IPS-NIHi7 (cell line): ENCODE measurements around the gene HIVEP3.

Experiments
- DNase-seq: peaks from one replicate; pipeline ENCODE4 v3.0.0; 2012; ENCODE audit warnings: mixed read lengths; ENCODE audit errors: extremely low spot score

The HIVEP3 gene

DNA sequence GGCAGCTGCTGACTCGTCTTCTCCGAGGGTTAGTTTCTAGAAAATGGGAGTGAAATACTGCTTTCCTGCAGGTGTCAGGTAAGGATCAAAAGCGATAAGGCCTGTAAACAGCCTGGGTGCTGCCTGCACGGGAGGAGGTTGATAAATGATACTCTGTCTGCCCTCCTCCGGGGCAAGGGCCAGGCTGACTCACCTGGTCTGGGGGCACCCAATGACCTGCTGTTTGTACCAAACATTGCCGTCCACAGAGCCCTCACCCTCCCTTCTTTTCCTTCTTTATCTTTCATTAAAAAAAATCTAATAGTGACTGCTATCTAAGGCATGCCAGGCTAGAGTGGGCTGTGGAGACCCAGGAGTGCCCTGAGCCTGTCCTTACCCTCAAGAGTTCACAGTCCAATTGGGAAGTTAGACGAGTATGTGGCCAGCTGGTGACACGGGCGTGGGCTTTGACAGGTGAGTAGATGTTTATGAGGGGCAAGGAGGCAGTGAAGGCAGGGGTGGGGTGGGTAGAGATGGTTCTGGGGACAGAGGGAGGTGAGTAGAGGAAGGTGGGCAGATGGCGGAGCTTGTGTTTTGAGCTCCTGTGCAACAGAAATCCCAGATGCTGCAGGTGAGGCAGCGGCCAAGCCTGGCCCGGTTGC is 450.5 kb downstream of the HIVEP3 start:
- DNase-seq, result no peak

DNA sequence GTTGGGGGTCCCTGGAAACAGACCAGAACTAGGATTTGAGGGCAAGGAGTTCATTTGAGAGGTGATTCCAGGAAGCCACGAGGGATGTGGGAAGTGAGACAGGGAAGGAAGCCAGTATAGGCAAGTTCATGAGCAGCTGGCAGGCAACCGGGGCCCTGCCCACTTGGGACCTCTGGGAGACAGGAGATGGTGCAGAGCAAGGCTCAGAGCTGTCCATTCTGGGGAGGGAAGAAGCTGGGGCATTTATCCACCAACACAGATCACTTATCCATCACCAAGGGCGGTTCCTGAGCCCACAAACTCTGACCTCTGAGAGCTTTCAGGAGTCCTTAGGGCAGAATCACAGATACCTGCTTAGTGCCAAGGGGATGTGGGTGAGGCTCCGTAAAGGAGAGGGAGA is 451.0 kb downstream of the HIVEP3 start:
- DNase-seq, result no peak

DNA sequence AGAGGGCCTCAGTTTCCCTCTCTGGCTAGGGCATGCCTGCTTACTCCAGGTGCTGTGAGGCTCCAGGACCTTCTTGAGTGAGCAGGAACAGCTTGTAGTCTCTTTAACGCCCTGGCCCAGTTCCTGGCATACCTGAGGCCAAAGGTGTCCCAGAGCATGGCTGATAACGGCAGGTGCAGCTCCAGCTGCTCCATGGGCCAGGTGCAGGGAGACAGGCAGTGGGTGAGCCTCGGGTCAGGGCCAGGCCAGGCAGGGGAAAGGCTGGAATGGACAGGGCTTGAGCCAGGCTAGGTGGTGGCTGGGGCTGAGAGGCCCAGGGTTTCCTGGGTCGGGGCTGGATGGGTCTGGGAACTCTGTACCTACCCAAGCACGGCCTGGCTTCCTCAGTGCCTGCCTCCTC is 452.6 kb downstream of the HIVEP3 start:
- no peak for DNase-seq

DNA sequence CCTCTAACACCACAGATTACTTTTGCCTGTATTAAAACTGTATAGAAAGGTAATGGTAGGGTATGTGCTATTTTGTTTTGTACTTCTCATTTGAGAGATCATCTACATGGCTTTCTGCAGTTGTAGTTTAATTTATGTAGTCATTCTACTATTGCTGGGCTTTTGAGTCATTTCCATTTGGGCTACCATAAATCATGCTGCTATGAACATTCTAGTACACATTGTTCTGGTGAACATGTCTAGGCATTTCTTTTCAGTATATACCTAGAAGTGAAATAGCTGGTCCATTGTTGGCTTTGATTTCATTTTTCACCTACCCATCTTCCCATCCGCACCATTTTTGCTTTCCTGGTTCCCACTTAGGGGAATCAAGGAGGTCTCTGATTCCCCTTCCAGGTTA is 453.0 kb downstream of the HIVEP3 start:
- DNase-seq, result no peak

DNA sequence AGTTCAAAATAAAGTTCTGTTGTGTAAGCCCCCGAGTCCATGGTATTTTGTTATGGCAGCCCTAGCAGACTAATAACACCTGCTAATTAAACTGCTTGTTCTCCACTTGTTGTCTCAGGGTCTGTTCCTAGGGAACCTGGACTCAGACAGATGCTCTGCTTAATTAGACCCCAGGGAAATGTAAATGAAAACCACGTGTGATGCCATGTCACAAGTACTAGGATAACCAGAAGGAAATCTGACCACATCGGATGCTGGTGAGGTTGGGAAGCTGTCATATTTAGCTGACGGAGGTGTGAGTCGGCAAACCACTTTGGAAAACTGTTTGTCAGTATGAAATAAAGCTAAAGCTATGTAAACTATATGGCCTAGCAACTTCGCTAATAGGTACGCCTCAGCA is 453.8 kb downstream of the HIVEP3 start:
- no peak for DNase-seq

DNA sequence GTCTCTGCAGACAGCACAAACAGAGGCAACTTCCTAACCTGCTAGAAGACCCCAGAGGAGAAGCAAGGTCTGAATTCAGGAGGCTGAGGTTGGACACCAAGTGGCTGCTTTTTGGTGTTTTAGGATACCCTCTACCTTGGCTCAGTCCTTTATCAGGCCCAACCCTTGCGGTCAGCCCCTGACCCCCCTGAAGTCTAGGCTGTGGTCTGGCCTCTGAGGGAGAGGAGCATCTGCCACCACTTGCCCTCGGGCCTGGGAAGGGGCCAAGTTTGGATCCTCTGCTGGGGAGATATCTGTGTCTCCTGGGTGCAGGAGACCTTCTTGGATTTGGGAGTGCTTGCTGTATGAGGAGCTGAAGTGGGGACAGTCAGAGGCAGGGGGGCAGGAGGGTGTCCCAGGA is 455.2 kb downstream of the HIVEP3 start:
- DNase-seq, result no peak

DNA sequence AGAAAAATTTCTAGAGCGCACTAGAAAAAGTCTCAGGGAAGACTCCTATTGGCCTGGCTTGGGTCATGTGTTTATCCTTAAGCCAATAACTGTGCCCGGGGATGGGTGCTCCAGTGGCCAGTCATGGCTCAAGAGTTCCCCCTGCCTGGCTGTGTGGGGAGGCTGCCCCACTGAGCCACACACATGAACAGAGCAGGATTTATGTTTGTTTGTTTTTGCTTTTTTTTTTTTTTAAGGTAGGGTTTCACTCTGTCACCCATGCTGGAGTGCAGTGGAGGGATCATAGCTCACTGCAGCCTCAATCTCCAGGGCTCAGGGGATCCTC is 456.1 kb downstream of the HIVEP3 start:
- DNase-seq, result no peak

DNA sequence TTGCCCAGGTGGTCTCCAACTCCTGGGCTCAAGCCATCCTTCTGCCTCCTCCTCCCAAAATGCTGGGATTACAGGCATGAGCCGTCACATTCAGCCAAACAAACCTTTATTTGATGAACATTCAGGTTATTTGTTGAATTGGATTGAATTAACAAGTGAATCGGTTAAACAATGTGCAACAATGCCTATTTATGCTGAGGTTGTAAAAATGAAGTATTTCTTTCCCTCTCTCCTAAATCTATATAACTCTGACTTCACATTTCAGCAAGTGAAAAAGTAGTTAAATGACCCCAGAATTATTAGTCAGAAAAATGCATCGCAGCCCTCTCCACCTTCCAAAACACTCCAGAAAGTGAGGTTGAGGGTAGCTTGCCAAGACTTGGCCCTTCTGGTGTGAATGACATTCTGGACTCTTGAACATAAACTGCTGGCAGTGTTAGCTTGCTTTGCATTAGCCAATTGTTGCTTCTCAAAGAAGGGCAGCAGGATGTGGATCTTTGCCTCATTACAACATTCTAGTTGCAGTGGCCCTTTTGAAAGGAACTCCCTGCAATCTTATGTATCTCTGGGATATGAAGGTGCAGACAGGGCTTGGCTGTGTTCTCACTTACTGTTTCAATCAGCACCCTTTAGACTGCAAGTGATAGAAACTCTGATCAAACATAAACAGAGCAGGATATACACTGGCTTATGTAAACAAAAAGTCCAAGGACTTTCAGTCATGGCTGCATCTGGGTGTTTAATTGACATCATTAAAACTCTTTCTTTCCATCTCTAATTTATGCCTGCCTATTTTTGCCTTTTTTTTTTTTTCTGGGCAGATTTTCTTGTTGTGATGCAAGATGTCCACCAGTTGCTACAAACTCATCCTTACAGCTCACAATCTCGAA is 456.7 kb downstream of the HIVEP3 start:
- DNase-seq, result no peak

DNA sequence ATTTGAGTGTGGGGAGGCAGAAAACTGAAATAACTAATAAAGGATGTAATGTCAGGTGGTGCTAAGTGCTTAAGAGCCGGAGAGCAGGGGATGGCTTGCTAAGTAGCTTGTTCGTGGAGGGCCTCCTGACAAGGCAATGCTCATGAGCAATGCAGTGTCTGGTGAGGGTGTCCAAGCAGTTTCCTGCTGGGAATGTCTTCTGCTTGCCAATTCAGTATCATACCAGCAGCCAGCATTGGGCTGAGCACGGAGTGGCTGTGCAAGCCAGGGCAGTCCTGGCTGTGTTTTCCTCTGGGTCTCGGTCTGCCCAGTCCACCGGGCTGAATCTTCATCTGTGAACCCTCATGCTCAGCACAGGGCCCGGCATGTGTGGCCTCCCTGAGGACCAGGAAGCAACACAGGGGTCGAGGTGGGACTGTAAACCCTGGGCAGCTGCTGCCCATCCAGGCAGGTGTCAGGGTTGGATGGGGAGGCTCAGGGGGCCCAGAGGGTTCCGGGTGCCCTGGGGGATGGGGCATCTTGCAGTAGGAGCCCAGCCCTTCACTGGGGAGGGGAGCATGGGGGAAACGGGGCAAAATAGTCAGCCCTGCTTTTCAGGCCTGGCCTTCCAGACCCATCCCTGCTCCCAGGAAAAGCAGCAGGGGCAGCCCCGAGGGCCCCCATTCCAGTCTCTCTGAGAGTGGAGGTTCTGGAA is 461.7 kb downstream of the HIVEP3 start:
- no peak for DNase-seq
